ENCODE measurements around the gene GNA12. TPM values are rescaled to one million over a fixed set of nuclear protein-coding genes. Genes with fewer than 3 reads are reported as not detected.

The GNA12 gene
- total RNA-seq, 1 experiment from 2014 or later = 17.8 TPM

Other genes with a start within 250 kb of the GNA12 start
- gene TTYH3, start 212.3 kb downstream of the GNA12 start, total RNA-seq (2014; rRNA removed; shearing (Covaris generic)) = 20.5 and 34.9 TPM in 2 replicates
- gene AMZ1, start 156.1 kb downstream of the GNA12 start, total RNA-seq (2014; rRNA removed; shearing (Covaris generic)) = 4.9 and 8.5 TPM in 2 replicates
- under 0.01 TPM in 1 of 2 replicates, not detected in the other for gene CARD11, start 199.6 kb upstream of the GNA12 start, total RNA-seq (2014; rRNA removed; shearing (Covaris generic))

Measured in RPMI7951 (cell line).